GM12878 (cell line): Measurements from ENCODE around the gene PLEKHS1. TPM values are rescaled to one million over a fixed set of nuclear protein-coding genes. Genes with fewer than 3 reads are reported as not detected.

ENCODE experiments used
- ATAC-seq: fragments of 200-7000 bp; cut with Tn5 transposase; 3 replicates; pipeline ENCODE4 v1.9.1; 2020; ENCODE audit warnings: mild to moderate bottlenecking, moderate library complexity
- BruUV-seq: library from RNA; stranded (reverse); fragments of 400-500 nt; replicated peaks from 2 replicates; lab custom pipeline; 2021; lab: Mats Ljungman, UMichigan
- CTCF ChIA-PET: fragments of 300-600 bp; sonication (Branson Sonifier 250); formaldehyde crosslinking; extraction: SDS; loops from one replicate; lab custom pipeline; 2021; ENCODE audit warnings: inconsistent platforms; lab: Yijun Ruan, JAX
- POLR2A ChIA-PET: fragments of 350-600 bp; formaldehyde crosslinking; extraction: SDS; loops from one replicate; lab custom pipeline; 2021; ENCODE audit warnings: inconsistent platforms; lab: Charles Lee
- RAD21 ChIA-PET: fragments of 300-600 bp; sonication (Branson Sonifier 250); formaldehyde crosslinking; loops from one replicate; lab custom pipeline; 2023; ENCODE audit warnings: antibody characterized with exemption; ENCODE audit not compliant: unreplicated experiment; lab: Charles Lee
- SMC1A ChIA-PET: fragments of 300-600 bp; sonication (Branson Sonifier 250); formaldehyde crosslinking; loops from one replicate; lab custom pipeline; 2023; ENCODE audit not compliant: unreplicated experiment, uncharacterized antibody; lab: Charles Lee
- DNase-seq: peaks from one replicate; pipeline ENCODE4 v3.0.0-alpha.2; 2011; ENCODE audit warnings: low read depth, low spot score
- FAIRE-seq: peaks from 3 replicates; lab custom pipeline; 2011; peaks lifted over from hg19 to GRCh38; lab: Jason Lieb, UNC
- H2AFZ ChIP-seq: 2 replicates; pipeline ENCODE4 v1.6.0; 2011; ENCODE audit warnings: low read depth, low read length, control low read depth; ENCODE audit not compliant: control insufficient read depth
- H3K27ac ChIP-seq: 2 replicates; pipeline ENCODE4 v1.5.1; 2011; ENCODE audit warnings: control low read depth; ENCODE audit not compliant: control insufficient read depth, insufficient read depth
- H3K27me3 ChIP-seq, 2 experiments: replicated peaks in 1 of 2; 2 replicates each; pipeline versions ENCODE4 v1.6.0 to v1.6.1; 2011; ENCODE audit warnings: low read length in 1 of 2; ENCODE audit not compliant: control insufficient read depth in 2 of 2, insufficient read depth in 2 of 2
- H3K36me3 ChIP-seq, 2 experiments: 2 replicates each; pipeline ENCODE4 v1.5.1; 2011; ENCODE audit warnings: low read length in 1 of 2; ENCODE audit not compliant: control insufficient read depth in 2 of 2, insufficient read depth in 2 of 2
- H3K4me1 ChIP-seq: 2 replicates; pipeline ENCODE4 v1.6.1; 2011; ENCODE audit warnings: mild to moderate bottlenecking, low read length, moderate library complexity, mixed read lengths; ENCODE audit not compliant: control insufficient read depth, insufficient read depth
- H3K4me2 ChIP-seq: 2 replicates; pipeline ENCODE4 v1.6.0; 2011; ENCODE audit warnings: control low read depth; ENCODE audit not compliant: control insufficient read depth, insufficient read depth
- H3K4me3 ChIP-seq: fragments of 200-600 bp; sonication (generic); 2 replicates; pipeline ENCODE4 v1.5.1; 2016
- H3K79me2 ChIP-seq: 2 replicates; pipeline ENCODE4 v1.6.0; 2011; ENCODE audit warnings: low read length; ENCODE audit not compliant: control insufficient read depth, insufficient read depth
- H3K9ac ChIP-seq: 2 replicates; pipeline ENCODE4 v1.8.0; 2011; ENCODE audit warnings: low read length, control low read depth, mixed read lengths; ENCODE audit not compliant: control insufficient read depth, insufficient read depth
- H3K9me3 ChIP-seq: replicated peaks from 3 replicates; pipeline ENCODE4 v1.5.1; 2011; ENCODE audit warnings: mild to moderate bottlenecking, low read length; ENCODE audit not compliant: control insufficient read depth, insufficient read depth
- H4K20me1 ChIP-seq: 2 replicates; pipeline ENCODE4 v1.6.0; 2011; ENCODE audit not compliant: control insufficient read depth, insufficient read depth
- ESRRA ChIP-seq: IDR thresholded peaks from 2 replicates; pipeline ENCODE4 v1.6.1; 2012; ENCODE audit warnings: mild to moderate bottlenecking, low read length, improper control_type of control experiment
- MEF2B ChIP-seq: fragments of 450-650 bp; IDR thresholded peaks from 2 replicates; pipeline ENCODE4 v1.6.1; 2018; ENCODE audit warnings: mild to moderate bottlenecking, moderate library complexity; ENCODE audit not compliant: partially characterized antibody, poor library complexity, severe bottlenecking
- RAD21 ChIP-seq: IDR thresholded peaks from 2 replicates; pipeline ENCODE4 v1.6.1; 2011; ENCODE audit warnings: mild to moderate bottlenecking, low read depth, low read length, moderate library complexity; ENCODE audit not compliant: insufficient read depth
- RFX5 ChIP-seq: IDR thresholded peaks from 2 replicates; pipeline ENCODE4 v1.6.1; 2011; ENCODE audit warnings: low read depth, low read length, improper control_type of control experiment
- SUPT20H ChIP-seq: IDR thresholded peaks from 2 replicates; pipeline ENCODE4 v1.6.1; 2011; ENCODE audit warnings: low read depth, mild to moderate bottlenecking, low read length, moderate library complexity, borderline replicate concordance; ENCODE audit not compliant: control insufficient read depth
- ZNF274 ChIP-seq: IDR thresholded peaks from one replicate; pipeline ENCODE4 v1.8.0; 2011; ENCODE audit not compliant: insufficient read length, insufficient read depth
- in situ Hi-C: fragments of 300-500 bp; cut with MboI; formaldehyde crosslinking; loops from 9 replicates; pipeline ENCODE4 v1.14.3; 2018; ENCODE audit warnings: mixed read lengths
- intact Hi-C: fragments of 100-400 bp; cut with micrococcal nuclease; formaldehyde crosslinking; loops from one replicate; pipeline ENCODE4 v1.14.2; 2022; ENCODE audit not compliant: unreplicated experiment
- polyA plus RNA-seq, 11 experiments: library from polyadenylated mRNA; depleted of rRNA in 4 of 11; unstranded in 6 of 11; stranded (reverse) in 5 of 11; fragments of >200 nt; fragmentation: Nextera tagmentation in 4 of 11; fragmentation: Illumina TruSeq in 1 of 11; extraction: Ambion mirVana in 4 of 11; extraction: Trizol in 1 of 11; gene quantifications; 1 replicate in 1 of 11; 2 replicates in 10 of 11; pipeline versions ENCODE4 v1.2.1 to v1.2.3, GENCODE V29; 2011 to 2016; ENCODE audit warnings: inconsistent platforms in 2 of 11, missing spikeins in 2 of 11, low read depth in 1 of 11
- total RNA-seq, 4 experiments: library from RNA; depleted of rRNA in 3 of 4; stranded (reverse); fragments of >200 nt in 3 of 4; fragmentation: Illumina TruSeq in 1 of 4; extraction: Trizol in 1 of 4; gene quantifications; 2 replicates each; pipeline versions ENCODE4 v1.2.1 to v1.2.3, GENCODE V29; 2013 to 2021
- TF ChIP-seq, protein P1 (sequence below): fragments of 450-650 bp; IDR thresholded peaks from 2 replicates; pipeline ENCODE4 v1.6.1; 2016; ENCODE audit warnings: mild to moderate bottlenecking
- TF ChIP-seq, protein P2 (sequence below): fragments of 150-350 bp; IDR thresholded peaks from 2 replicates; pipeline ENCODE4 v1.6.1; 2016; ENCODE audit warnings: low read depth, low read length

The PLEKHS1 gene
- total and polyA plus RNA-seq, 10 of the 15 experiments (the other 5 are each of a cell fraction or from before 2014, with no cell fraction given): 0.04 to 0.17 TPM; not detected in 8

DNA sequence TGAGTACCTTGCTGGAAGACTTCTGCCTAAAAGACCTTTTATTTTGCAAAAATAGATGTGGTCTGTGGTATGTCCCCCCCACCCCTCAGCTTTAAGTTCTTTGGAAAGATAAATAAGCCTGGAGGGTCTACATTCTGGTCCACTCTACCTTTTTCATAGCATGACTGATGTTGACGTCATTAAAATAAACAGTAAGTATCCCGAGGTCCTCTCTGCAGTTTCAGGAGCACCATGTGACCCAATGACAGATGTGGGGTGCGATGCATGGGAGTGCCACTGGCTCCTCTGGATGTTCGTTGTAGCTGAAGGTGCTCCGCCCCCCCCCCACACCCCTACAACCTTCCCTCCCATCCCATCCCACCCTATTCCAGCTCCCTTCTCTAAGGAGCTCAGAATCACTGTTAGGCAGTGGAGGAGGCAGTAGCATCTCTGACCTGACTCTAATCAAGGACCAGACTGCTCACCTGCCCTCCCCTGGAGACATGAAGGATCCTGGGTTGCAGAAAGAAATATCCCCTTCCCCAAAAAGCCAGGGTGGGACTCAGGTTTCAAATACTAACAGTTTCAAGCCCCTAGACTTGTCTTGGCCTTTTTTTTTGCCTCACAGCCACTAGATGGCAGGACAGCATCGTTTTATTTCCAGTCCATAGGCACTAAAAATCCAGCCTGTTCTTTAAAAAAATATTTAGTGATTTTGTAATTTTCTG lies 46.7 kb upstream of the PLEKHS1 start (continued):
- TF ChIP-seq RAD21: peak; percentile 70
- TF ChIP-seq, all 136 proteins: peak for 4

DNA sequence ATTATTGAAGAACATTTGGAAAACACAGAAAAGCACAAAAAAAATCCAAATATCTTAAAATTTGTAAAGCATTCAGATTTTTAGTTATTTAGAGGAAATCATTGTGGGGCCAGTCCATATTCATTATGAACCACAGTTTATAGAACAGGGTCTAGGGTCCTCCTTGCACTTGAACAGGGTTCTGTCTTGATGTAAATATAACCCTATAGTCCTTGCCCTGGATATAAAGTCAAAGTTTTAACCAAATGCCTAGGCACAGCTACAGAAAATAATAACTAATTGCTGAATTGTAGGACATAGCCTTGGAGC lies 46.2 kb upstream of the PLEKHS1 start:
- FAIRE-seq (no peak), DNase-seq (no peak), ATAC-seq (no peak; the same call in 2 of the 3 replicates)
- Histone ChIP-seq H3K9me3 (no peaks in the 10 kb centered on the region), H3K79me2 (no peaks in the 10 kb centered on the region), H3K9ac (no peak overlapping the region), H4K20me1 (0 out of 2 replicates have a peak, but pooled peaks cover 4% of the 10 kb centered on the region), H3K4me1 (peaks cover 6% of the 10 kb centered on the region; the same call in 1 of the 2 replicates), H3K27me3 (no peaks in the 10 kb centered on the region), H3K4me3 (no peak overlapping the region), H2AFZ (no peak overlapping the region), H3K27ac (no peak overlapping the region), H3K4me2 (no peak overlapping the region), H3K36me3 (no peaks in the 10 kb centered on the region; a peak in 4 of 4 replicates)
- SMC1A ChIA-PET: interaction anchor here (1.0 to 1.8 kb wide), 4 partner anchors 11 to 397 kb away, joined by 3 to 10 read pairs (median 6); no protein-coding TSS in a partner anchor
- CTCF ChIA-PET: interaction anchor here (0.6 to 2.0 kb wide), 18 partner anchors 9 to 946 kb away, joined by 3 to 15 read pairs (median 5); partner anchors contain the start of gene CASP7
- no TSS peak for BruUV-seq
- TF ChIP-seq, protein P1, sequence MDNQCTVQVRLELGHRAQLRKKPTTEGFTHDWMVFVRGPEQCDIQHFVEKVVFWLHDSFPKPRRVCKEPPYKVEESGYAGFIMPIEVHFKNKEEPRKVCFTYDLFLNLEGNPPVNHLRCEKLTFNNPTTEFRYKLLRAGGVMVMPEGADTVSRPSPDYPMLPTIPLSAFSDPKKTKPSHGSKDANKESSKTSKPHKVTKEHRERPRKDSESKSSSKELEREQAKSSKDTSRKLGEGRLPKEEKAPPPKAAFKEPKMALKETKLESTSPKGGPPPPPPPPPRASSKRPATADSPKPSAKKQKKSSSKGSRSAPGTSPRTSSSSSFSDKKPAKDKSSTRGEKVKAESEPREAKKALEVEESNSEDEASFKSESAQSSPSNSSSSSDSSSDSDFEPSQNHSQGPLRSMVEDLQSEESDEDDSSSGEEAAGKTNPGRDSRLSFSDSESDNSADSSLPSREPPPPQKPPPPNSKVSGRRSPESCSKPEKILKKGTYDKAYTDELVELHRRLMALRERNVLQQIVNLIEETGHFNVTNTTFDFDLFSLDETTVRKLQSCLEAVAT: no peak
- TF ChIP-seq MEF2B (no peak), SUPT20H (no peak), RFX5 (no peak), ESRRA (no peak), ZNF274 (no peak)
- TF ChIP-seq, protein P2, sequence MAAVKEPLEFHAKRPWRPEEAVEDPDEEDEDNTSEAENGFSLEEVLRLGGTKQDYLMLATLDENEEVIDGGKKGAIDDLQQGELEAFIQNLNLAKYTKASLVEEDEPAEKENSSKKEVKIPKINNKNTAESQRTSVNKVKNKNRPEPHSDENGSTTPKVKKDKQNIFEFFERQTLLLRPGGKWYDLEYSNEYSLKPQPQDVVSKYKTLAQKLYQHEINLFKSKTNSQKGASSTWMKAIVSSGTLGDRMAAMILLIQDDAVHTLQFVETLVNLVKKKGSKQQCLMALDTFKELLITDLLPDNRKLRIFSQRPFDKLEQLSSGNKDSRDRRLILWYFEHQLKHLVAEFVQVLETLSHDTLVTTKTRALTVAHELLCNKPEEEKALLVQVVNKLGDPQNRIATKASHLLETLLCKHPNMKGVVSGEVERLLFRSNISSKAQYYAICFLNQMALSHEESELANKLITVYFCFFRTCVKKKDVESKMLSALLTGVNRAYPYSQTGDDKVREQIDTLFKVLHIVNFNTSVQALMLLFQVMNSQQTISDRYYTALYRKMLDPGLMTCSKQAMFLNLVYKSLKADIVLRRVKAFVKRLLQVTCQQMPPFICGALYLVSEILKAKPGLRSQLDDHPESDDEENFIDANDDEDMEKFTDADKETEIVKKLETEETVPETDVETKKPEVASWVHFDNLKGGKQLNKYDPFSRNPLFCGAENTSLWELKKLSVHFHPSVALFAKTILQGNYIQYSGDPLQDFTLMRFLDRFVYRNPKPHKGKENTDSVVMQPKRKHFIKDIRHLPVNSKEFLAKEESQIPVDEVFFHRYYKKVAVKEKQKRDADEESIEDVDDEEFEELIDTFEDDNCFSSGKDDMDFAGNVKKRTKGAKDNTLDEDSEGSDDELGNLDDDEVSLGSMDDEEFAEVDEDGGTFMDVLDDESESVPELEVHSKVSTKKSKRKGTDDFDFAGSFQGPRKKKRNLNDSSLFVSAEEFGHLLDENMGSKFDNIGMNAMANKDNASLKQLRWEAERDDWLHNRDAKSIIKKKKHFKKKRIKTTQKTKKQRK: no peak
- RAD21 ChIA-PET: interaction anchor here (0.6 to 2.2 kb wide), 3 partner anchors 86 to 398 kb away, joined by 3 to 14 read pairs (median 5); no protein-coding TSS in a partner anchor
- intact Hi-C loops (loop anchor here (2.0 to 10.0 kb wide), 4 partner anchors 77 to 398 kb away; no protein-coding TSS in a partner anchor), in situ Hi-C loops (loop anchor here (5.0 kb wide), 1 partner anchor 397 kb away; no protein-coding TSS in a partner anchor)
- POLR2A ChIA-PET: no interaction called here
